Measurements from ENCODE around the gene TMEM80.

TMEM80 gene

GRCh38 chr11:702462-703461 is 7.1 kb downstream of the TMEM80 start:
- DNase-seq = no peak

GRCh38 chr11:703506-703905 is 7.9 kb downstream of the TMEM80 start:
- no peak for DNase-seq

DNA sequence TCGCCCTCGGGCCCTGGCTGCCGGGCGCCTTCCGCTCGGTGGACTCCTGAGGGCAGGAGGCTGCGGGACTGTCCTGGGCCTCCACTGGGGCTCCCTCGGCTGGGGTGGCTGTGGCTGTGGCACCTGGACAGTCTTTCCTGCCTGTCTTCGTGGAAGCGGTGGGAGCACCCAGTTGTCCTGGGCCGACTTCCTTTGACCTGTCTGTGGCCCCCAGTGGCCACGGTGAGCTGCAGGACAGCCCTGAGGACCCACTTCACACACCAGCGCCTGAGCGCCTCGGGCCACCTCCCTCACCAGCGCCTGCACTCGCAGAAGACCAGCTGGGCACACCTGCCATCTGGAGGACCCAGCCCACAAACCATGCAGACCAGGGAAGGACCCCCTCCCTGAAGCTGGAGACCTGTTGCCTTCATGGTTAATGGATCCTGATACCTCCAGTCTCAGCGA is 8.6 kb downstream of the TMEM80 start:
- DNase-seq = no peak

GRCh38 chr11:704781-705645 is 9.4 kb downstream of the TMEM80 start:
- DNase-seq = no peak

DNA sequence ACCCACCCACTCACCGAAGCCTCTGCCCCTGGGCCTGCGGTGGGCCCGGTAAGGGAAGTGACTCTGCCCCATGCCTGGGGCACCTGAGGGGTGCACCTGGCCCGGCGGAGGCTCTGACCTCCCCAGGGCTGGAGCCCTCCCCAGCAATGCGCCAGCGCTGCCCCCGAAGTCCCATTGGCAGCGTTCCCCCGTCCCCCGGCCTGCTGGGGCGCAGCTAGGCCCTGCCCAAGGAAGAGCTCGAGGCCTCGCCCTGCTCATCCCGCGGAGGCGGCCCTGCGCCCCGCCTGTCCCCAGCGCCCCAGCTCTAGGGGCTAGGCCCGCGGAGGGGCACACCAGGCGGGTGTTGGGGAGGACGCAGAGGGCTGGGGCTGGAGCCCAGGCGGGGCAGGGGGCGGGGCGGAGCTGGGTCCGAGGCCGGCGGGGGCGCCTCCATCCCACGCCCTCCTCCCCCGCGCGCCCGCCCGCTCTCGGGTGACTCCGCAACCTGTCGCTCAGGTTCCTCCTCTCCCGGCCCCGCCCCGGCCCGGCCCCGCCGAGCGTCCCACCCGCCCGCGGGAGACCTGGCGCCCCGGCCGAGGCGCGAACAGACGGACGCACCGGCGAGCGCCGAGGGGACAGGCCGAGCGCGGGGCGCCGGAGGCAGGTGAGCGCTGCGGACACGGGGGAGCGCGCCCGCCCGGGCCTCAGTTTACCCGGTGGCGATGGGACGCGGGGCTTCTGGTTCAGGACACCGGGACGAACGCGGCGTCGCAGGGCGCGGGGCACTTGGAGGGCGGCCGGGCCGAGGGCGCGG is 10.2 kb downstream of the TMEM80 start, which contains the start of gene EPS8L2:
TSS of gene EPS8L2 (plus strand) at position 586 of the 793 bp plus-strand sequence. CDS start 3,177 bp downstream, outside the sequence.
- DNase-seq = no peak

DNA sequence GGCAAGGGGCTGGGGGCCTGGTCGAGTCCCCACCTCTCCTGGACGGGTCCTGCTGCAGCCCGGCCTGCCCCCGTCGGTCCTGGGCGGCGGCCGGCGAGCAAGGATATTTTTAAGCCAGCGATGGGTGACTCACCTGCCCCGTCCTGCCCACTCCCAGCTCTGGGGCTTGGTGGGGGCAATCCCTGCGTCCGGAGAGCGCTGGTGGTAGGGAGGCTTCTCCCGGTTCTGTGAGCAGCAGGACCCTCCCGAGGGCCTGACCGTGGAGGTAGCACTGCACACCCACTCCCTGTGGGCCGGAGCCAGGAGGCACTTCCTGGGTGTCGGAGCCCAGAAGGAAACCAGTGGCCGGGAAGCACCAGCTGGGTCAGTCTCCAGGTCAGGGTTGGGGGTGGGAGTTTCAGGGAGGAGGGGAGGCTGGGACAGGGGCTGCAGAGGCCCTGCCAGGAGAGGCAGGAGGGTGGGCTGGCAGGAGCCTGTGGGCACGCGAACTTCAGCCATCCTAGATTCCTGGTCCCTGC is 10.9 kb downstream of the TMEM80 start:
- DNase-seq = no peak

DNA sequence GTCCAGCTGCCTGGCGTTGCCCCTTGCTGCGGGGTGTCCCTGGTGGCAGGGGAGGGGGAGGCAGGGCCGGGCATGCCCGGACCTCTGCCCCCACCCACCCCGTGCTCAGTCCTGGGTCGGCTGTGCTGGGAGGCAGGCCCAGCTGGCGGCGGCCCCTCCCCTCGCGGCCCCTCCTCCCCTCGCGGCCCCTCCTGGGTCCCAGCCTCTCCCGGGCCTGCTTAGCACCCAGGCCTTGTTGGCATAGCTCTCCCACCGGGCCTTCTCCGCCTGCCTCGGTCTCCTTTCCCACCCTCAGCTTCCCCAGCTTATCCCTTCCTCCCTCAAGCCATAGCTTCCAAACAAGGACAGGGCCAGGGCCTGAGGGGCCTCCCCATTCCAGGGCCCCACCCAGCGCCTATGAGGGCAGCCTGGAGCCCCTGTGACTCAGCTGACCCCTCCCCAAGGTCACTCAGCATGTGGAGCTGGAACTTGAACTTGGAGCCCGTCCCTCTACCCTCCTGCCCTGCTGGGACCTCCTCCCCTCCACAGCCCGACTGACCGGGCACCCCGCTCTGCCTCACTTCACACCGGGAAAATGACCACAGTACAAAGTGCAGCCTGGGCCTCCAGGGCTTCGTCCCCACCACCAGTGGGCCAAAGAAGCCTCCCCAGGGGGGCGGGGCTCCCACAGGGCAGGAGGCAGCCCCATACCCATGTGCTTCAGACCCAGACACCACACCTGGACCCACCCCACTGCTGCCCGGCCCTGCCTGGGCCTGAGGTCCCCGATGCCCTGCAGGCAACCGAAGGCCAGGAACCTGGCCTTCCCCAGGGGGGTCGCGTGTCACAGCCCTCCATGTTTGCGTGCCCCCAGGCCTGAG is 11.6 kb downstream of the TMEM80 start:
- no peak for DNase-seq

GRCh38 chr11:707817-708420 is 12.3 kb downstream of the TMEM80 start:
- no peak for DNase-seq

GRCh38 chr11:708511-708910 is 12.9 kb downstream of the TMEM80 start:
- DNase-seq = no peak

DNA sequence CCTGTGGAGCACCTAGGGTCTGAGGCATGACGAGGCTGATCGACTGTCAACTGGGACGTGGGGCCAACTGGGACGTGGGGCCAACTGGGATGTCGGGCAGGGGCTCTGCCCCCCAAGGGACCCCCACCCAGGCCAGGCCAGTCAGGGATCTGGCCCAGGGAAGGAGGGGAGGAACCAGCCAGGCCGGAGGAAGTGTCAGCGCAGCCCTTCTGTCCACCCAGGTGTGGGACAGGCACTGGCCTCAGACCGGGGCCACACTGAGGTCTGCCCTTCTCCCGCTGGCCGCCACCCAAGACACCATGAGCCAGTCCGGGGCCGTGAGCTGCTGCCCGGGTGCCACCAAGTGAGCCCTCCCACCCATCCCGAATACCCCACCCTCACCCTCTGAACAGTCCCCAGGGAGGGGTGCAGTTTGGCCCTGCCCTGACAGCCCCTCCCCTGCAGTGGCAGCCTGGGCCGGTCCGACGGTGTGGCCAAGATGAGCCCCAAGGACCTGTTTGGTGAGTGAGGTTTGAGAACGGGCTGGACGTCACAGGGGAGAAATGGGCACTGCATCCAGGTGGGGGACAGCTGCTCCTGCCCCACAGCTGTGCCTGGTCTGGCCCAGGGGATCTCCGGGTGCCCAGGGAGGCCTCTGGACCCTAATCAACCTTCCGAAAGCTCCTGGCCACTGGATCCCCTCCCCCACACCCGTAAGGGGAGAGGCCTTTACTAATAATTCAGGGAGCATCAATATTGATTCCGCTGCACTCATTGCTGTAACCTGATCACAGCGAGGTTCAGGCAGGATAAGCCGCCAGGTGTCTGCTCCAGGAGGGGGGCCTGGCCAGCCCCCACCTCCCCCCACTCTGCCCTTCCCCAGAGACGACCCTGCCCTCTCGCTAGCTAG is 13.7 kb downstream of the TMEM80 start:
- no peak for DNase-seq

- DNase-seq = no peak
Measured at GRCh38 chr11:714436-714835, 18.8 kb downstream of the TMEM80 start.

- no peak for DNase-seq
Measured at GRCh38 chr11:719214-720016, 23.8 kb downstream of the TMEM80 start.

- no peak for DNase-seq
Measured at GRCh38 chr11:720017-720641, 24.5 kb downstream of the TMEM80 start.

GRCh38 chr11:720642-721246 is 25.1 kb downstream of the TMEM80 start:
- peak; percentile 36 for DNase-seq

- no peak for DNase-seq
Measured at GRCh38 chr11:721247-721740, 25.7 kb downstream of the TMEM80 start.

DNA sequence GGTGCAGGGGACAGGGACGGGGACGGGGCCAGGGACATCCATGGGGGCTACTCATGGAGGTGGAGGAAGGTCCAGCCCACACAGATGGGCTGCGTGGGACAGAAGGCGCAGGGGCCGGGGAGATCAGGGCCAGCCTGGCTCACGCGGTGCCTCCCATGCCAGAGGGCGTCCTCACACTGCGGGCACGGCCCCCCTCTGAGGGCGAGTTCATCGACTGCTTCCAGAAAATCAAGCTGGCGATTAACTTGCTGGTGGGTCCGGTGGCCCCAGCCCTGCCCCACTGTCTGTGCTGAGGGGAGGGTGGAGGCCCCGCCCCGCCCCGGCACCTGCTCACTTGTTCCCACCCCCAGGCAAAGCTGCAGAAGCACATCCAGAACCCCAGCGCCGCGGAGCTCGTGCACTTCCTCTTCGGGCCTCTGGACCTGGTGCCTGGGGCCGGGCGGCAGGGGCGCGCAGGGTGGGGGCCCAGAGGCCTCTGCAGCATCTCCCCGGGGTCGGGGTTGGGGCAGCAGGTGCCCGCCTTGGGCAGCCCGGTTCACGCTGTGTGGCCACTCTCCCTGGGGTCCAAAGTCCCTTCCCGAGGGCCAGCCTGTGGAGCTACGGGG is 26.2 kb downstream of the TMEM80 start:
- peak; percentile 66 for DNase-seq

DNA sequence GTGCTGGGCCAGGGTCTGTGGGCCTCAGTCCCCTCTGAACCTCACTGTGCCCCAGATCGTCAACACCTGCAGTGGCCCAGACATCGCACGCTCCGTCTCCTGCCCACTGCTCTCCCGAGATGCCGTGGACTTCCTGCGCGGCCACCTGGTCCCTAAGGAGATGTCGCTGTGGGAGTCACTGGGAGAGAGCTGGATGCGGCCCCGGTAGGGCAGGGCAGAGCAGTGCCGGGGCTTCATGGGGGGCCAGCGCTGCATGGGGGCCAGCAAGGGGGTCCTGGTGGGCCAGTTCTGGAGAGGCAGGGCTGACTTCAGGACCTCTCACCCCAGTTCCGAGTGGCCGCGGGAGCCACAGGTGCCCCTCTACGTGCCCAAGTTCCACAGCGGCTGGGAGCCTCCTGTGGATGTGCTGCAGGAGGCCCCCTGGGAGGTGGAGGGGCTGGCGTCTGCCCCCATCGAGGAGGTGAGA is 26.8 kb downstream of the TMEM80 start:
- DNase-seq = no peak

Data from CD4-positive, alpha-beta T cell treated with Interleukin-12 subunit alpha and Interleukin-12 subunit beta, for 1 hour (primary cell).